IPS-20b (cell line): ENCODE measurements around the gene PROC.

Experiments used
- H3K27ac ChIP-seq: one replicate; pipeline ENCODE4 v1.5.1; 2013; ENCODE audit warnings: low read length
- H3K27me3 ChIP-seq: 2 replicates; pipeline ENCODE4 v1.6.1; 2013; ENCODE audit warnings: mild to moderate bottlenecking, low read length, inconsistent platforms; ENCODE audit not compliant: insufficient read depth
- H3K36me3 ChIP-seq: 2 replicates; pipeline ENCODE4 v1.6.1; 2013; ENCODE audit warnings: low read depth, mild to moderate bottlenecking, inconsistent platforms, low read length, moderate library complexity; ENCODE audit not compliant: insufficient read depth
- H3K4me1 ChIP-seq: 2 replicates; pipeline ENCODE4 v1.6.1; 2013; ENCODE audit warnings: mild to moderate bottlenecking, control low read depth, inconsistent platforms, low read length, moderate library complexity; ENCODE audit not compliant: insufficient read depth
- H3K4me3 ChIP-seq: 2 replicates; pipeline ENCODE4 v1.5.1; 2013; ENCODE audit warnings: mild to moderate bottlenecking, low read length, inconsistent platforms
- H3K9ac ChIP-seq: 2 replicates; pipeline ENCODE4 v1.6.1; 2013; ENCODE audit warnings: low read depth, mild to moderate bottlenecking, inconsistent platforms, low read length, moderate library complexity
- H3K9me3 ChIP-seq: 2 replicates; pipeline ENCODE4 v1.6.1; 2013; ENCODE audit warnings: mild to moderate bottlenecking, low read depth, low read length, inconsistent platforms; ENCODE audit not compliant: insufficient read depth

PROC gene

DNA sequence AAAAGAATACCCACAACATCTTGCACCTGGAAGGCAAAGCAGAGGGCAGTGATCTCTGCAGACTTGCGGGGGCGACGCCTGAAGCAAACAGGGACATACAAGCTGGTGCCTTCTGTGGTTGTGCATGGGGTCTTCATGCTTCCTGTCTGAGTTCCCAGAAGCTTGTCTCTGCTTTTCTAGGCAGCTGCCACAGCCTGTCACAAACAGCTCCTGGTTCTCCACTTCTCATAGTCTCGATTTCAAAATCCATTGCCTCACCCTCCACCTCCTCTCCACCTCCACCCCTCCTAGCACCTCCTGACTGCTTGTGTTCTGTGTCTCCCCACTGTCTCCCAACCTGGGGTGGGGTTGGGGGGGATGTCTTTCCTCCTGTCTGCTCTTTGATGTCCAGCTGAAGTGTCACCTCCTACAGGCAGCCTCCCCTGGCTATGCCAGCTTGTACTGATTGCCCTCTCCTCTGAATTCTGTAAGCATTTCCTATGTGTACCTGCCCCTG, 1.7 kb upstream of the PROC start:
- H3K27me3 ChIP-seq: peaks cover 70% of the 10 kb centered on the region
- no peak overlapping the region for H3K27ac ChIP-seq
- peaks cover 5% of the 10 kb centered on the region; the same call in 1 of the 2 replicates for H3K9me3 ChIP-seq
- H3K9ac ChIP-seq: no peak overlapping the region
- no peaks in the 10 kb centered on the region for H3K36me3 ChIP-seq
- H3K4me1 ChIP-seq: no peaks in the 10 kb centered on the region
- peak overlapping the region; percentile 59 for H3K4me3 ChIP-seq

DNA sequence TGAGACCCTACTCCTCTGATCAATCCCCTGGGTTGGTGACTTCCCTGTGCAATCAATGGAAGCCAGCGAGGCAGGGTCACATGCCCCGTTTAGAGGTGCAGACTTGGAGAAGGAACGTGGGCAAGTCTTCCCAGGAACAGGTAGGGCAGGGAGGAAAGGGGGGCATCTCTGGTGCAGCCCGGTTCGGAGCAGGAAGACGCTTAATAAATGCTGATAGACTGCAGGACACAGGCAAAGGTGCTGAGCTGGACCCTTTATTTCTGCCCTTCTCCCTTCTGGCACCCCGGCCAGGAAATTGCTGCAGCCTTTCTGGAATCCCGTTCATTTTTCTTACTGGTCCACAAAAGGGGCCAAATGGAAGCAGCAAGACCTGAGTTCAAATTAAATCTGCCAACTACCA, 821 bp upstream of the PROC start:
- no peak overlapping the region for H3K9ac ChIP-seq
- no peaks in the 10 kb centered on the region for H3K4me1 ChIP-seq
- H3K4me3 ChIP-seq: no peak overlapping the region
- H3K36me3 ChIP-seq: no peaks in the 10 kb centered on the region
- peaks cover 79% of the 10 kb centered on the region for H3K27me3 ChIP-seq
- H3K9me3 ChIP-seq: peaks cover 5% of the 10 kb centered on the region; the same call in 1 of the 2 replicates
- H3K27ac ChIP-seq: no peak overlapping the region

DNA sequence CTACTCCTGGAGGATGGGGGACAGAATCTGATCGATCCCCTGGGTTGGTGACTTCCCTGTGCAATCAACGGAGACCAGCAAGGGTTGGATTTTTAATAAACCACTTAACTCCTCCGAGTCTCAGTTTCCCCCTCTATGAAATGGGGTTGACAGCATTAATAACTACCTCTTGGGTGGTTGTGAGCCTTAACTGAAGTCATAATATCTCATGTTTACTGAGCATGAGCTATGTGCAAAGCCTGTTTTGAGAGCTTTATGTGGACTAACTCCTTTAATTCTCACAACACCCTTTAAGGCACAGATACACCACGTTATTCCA, 844 bp downstream of the PROC start:
- H3K9me3 ChIP-seq: no peaks in the 10 kb centered on the region
- no peaks in the 10 kb centered on the region; the same call in 1 of the 2 replicates for H3K4me1 ChIP-seq
- H3K27ac ChIP-seq: no peak overlapping the region
- no peak overlapping the region for H3K4me3 ChIP-seq
- H3K9ac ChIP-seq: no peak overlapping the region
- H3K36me3 ChIP-seq: no peaks in the 10 kb centered on the region
- peaks cover 95% of the 10 kb centered on the region for H3K27me3 ChIP-seq

DNA sequence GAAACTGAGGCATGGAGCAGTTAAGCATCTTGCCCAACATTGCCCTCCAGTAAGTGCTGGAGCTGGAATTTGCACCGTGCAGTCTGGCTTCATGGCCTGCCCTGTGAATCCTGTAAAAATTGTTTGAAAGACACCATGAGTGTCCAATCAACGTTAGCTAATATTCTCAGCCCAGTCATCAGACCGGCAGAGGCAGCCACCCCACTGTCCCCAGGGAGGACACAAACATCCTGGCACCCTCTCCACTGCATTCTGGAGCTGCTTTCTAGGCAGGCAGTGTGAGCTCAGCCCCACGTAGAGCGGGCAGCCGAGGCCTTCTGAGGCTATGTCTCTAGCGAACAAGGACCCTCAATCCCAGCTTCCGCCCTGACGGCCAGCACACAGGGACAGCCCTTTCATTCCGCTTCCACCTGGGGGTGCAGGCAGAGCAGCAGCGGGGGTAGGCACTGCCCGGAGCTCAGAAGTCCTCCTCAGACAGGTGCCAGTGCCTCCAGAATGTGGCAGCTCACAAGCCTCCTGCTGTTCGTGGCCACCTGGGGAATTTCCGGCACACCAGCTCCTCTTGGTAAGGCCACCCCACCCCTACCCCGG, 1.3 kb downstream of the PROC start:
- Histone ChIP-seq H3K4me1 (no peaks in the 10 kb centered on the region; the same call in 1 of the 2 replicates), H3K27me3 (peaks cover 98% of the 10 kb centered on the region), H3K9me3 (no peaks in the 10 kb centered on the region), H3K27ac (no peak overlapping the region), H3K9ac (no peak overlapping the region), H3K36me3 (no peaks in the 10 kb centered on the region), H3K4me3 (no peak overlapping the region)

DNA sequence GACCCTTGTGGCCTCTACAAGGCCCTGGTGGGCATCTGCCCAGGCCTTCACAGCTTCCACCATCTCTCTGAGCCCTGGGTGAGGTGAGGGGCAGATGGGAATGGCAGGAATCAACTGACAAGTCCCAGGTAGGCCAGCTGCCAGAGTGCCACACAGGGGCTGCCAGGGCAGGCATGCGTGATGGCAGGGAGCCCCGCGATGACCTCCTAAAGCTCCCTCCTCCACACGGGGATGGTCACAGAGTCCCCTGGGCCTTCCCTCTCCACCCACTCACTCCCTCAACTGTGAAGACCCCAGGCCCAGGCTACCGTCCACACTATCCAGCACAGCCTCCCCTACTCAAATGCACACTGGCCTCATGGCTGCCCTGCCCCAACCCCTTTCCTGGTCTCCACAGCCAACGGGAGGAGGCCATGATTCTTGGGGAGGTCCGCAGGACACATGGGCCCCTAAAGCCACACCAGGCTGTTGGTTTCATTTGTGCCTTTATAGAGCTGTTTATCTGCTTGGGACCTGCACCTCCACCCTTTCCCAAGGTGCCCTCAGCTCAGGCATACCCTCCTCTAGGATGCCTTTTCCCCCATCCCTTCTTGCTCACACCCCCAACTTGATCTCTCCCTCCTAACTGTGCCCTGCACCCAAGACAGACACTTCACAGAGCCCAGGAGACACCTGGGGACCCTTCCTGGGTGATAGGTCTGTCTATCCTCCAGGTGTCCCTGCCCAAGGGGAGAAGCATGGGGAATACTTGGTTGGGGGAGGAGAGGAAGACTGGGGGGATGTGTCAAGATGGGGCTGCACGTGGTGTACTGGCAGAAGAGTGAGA, 2.0 kb downstream of the PROC start:
- Histone ChIP-seq H3K27me3 (peaks cover 98% of the 10 kb centered on the region), H3K4me1 (peaks cover 2% of the 10 kb centered on the region; the same call in 1 of the 2 replicates), H3K27ac (no peak overlapping the region), H3K4me3 (no peak overlapping the region), H3K36me3 (no peaks in the 10 kb centered on the region), H3K9me3 (no peaks in the 10 kb centered on the region), H3K9ac (no peak overlapping the region)

DNA sequence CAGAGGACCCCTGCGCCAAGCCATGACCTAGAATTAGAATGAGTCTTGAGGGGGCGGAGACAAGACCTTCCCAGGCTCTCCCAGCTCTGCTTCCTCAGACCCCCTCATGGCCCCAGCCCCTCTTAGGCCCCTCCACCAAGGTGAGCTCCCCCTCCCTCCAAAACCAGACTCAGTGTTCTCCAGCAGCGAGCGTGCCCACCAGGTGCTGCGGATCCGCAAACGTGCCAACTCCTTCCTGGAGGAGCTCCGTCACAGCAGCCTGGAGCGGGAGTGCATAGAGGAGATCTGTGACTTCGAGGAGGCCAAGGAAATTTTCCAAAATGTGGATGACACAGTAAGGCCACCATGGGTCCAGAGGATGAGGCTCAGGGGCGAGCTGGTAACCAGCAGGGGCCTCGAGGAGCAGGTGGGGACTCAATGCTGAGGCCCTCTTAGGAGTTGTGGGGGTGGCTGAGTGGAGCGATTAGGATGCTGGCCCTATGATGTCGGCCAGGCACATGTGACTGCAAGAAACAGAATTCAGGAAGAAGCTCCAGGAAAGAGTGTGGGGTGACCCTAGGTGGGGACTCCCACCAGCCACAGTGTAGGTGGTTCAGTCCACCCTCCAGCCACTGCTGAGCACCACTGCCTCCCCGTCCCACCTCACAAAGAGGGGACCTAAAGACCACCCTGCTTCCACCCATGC, 3.0 kb downstream of the PROC start:
- H3K4me1 ChIP-seq: peaks cover 3% of the 10 kb centered on the region; the same call in 1 of the 2 replicates
- peaks cover 91% of the 10 kb centered on the region for H3K27me3 ChIP-seq
- H3K9ac ChIP-seq: no peak overlapping the region
- no peak overlapping the region for H3K4me3 ChIP-seq
- no peak overlapping the region for H3K27ac ChIP-seq
- H3K9me3 ChIP-seq: no peaks in the 10 kb centered on the region
- no peaks in the 10 kb centered on the region for H3K36me3 ChIP-seq

DNA sequence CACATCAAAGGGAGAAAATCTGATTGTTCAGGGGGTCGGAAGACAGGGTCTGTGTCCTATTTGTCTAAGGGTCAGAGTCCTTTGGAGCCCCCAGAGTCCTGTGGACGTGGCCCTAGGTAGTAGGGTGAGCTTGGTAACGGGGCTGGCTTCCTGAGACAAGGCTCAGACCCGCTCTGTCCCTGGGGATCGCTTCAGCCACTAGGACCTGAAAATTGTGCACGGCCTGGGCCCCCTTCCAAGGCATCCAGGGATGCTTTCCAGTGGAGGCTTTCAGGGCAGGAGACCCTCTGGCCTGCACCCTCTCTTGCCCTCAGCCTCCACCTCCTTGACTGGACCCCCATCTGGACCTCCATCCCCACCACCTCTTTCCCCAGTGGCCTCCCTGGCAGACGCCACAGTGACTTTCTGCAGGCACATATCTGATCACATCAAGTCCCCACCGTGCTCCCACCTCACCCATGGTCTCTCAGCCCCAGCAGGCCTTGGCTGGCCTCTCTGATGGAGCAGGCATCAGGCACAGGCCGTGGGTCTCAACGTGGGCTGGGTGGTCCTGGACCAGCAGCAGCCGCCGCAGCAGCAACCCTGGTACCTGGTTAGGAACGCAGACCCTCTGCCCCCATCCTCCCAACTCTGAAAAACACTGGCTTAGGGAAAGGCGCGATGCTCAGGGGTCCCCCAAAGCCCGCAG, 3.8 kb downstream of the PROC start:
- Histone ChIP-seq H3K4me1 (peaks cover 3% of the 10 kb centered on the region; the same call in 1 of the 2 replicates), H3K27ac (no peak overlapping the region), H3K36me3 (no peaks in the 10 kb centered on the region), H3K4me3 (peak overlapping the region; percentile 69; the same call in 1 of the 2 replicates), H3K9ac (no peak overlapping the region), H3K9me3 (no peaks in the 10 kb centered on the region), H3K27me3 (peaks cover 84% of the 10 kb centered on the region)

DNA sequence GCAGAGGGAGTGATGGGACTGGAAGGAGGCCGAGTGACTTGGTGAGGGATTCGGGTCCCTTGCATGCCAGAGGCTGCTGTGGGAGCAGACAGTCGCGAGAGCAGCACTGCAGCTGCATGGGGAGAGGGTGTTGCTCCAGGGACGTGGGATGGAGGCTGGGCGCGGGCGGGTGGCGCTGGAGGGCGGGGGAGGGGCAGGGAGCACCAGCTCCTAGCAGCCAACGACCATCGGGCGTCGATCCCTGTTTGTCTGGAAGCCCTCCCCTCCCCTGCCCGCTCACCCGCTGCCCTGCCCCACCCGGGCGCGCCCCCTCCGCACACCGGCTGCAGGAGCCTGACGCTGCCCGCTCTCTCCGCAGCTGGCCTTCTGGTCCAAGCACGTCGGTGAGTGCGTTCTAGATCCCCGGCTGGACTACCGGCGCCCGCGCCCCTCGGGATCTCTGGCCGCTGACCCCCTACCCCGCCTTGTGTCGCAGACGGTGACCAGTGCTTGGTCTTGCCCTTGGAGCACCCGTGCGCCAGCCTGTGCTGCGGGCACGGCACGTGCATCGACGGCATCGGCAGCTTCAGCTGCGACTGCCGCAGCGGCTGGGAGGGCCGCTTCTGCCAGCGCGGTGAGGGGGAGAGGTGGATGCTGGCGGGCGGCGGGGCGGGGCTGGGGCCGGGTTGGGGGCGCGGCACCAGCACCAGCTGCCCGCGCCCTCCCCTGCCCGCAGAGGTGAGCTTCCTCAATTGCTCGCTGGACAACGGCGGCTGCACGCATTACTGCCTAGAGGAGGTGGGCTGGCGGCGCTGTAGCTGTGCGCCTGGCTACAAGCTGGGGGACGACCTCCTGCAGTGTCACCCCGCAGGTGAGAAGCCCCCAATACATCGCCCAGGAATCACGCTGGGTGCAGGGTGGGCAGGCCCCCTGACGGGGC, 4.6 kb downstream of the PROC start:
- no peaks in the 10 kb centered on the region for H3K36me3 ChIP-seq
- no peaks in the 10 kb centered on the region for H3K9me3 ChIP-seq
- no peak overlapping the region for H3K27ac ChIP-seq
- no peak overlapping the region for H3K9ac ChIP-seq
- peak overlapping the region; percentile 69 for H3K4me3 ChIP-seq
- peaks cover 76% of the 10 kb centered on the region for H3K27me3 ChIP-seq
- peaks cover 3% of the 10 kb centered on the region; the same call in 1 of the 2 replicates for H3K4me1 ChIP-seq

DNA sequence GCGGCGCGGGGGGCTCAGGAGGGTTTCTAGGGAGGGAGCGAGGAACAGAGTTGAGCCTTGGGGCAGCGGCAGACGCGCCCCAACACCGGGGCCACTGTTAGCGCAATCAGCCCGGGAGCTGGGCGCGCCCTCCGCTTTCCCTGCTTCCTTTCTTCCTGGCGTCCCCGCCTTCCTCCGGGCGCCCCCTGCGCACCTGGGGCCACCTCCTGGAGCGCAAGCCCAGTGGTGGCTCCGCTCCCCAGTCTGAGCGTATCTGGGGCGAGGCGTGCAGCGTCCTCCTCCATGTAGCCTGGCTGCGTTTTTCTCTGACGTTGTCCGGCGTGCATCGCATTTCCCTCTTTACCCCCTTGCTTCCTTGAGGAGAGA, 5.2 kb downstream of the PROC start:
- H3K27me3 ChIP-seq: peaks cover 70% of the 10 kb centered on the region
- no peak overlapping the region for H3K27ac ChIP-seq
- H3K4me3 ChIP-seq: peak overlapping the region; percentile 69
- no peaks in the 10 kb centered on the region for H3K36me3 ChIP-seq
- peaks cover 3% of the 10 kb centered on the region; the same call in 1 of the 2 replicates for H3K4me1 ChIP-seq
- no peaks in the 10 kb centered on the region for H3K9me3 ChIP-seq
- H3K9ac ChIP-seq: no peak overlapping the region

DNA sequence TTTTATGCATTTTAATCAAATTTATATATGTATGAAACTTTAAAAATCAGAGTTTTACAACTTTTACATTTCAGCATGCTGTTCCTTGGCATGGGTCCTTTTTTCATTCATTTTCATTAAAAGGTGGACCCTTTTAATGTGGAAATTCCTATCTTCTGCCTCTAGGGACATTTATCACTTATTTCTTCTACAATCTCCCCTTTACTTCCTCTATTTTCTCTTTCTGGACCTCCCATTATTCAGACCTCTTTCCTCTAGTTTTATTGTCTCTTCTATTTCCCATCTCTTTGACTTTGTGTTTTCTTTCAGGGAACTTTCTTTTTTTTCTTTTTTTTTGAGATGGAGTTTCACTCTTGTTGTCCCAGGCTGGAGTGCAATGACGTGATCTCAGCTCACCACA, 5.7 kb downstream of the PROC start:
- Histone ChIP-seq H3K36me3 (no peaks in the 10 kb centered on the region), H3K9ac (no peak overlapping the region)

More for the DNA sequence above, 5.7 kb downstream of the PROC start:
- no peak overlapping the region for H3K27ac ChIP-seq
- H3K4me3 ChIP-seq: peak overlapping the region; percentile 69
- peaks cover 66% of the 10 kb centered on the region for H3K27me3 ChIP-seq
- H3K9me3 ChIP-seq: no peaks in the 10 kb centered on the region
- peaks cover 3% of the 10 kb centered on the region; the same call in 1 of the 2 replicates for H3K4me1 ChIP-seq
